IMR-90 (cell line): ENCODE results near the gene ERBB4. TPM values are rescaled to one million over a fixed set of nuclear protein-coding genes. Genes with fewer than 3 reads are reported as not detected.

Experiments
- ATAC-seq: fragments of 200-7000 bp; cut with Tn5 transposase; 2 replicates; pipeline ENCODE4 v1.9.1; 2020; ENCODE audit warnings: low read depth, mild to moderate bottlenecking, moderate library complexity
- BruUV-seq: library from RNA; stranded (reverse); fragments of 400-500 nt; replicated peaks from 2 replicates; lab custom pipeline; 2021; lab: Mats Ljungman, UMichigan
- CTCF ChIA-PET: fragments of 300-600 bp; formaldehyde crosslinking; extraction: SDS; loops from one replicate; lab custom pipeline; 2021; ENCODE audit warnings: antibody characterized with exemption; lab: Yijun Ruan, JAX
- POLR2A ChIA-PET: fragments of 300-600 bp; sonication (Branson Sonifier 250); formaldehyde crosslinking; loops from one replicate; lab custom pipeline; 2022; ENCODE audit warnings: antibody characterized with exemption; ENCODE audit not compliant: unreplicated experiment; lab: Charles Lee
- DNase-seq: peaks from one replicate; pipeline ENCODE4 v3.0.0; 2013
- H2AFZ ChIP-seq: replicated peaks from 2 replicates; pipeline ENCODE3; 2013; ENCODE audit warnings: low read length, mild to moderate bottlenecking; ENCODE audit not compliant: poor library complexity
- H2AK5ac ChIP-seq: 2 replicates; pipeline ENCODE4 v1.6.1; 2013; ENCODE audit warnings: low read depth, low read length, inconsistent platforms
- H2AK9ac ChIP-seq: replicated peaks from 2 replicates; pipeline ENCODE3; 2013; ENCODE audit warnings: mild to moderate bottlenecking, low read depth, low read length, moderate library complexity; ENCODE audit not compliant: poor library complexity
- H2BK120ac ChIP-seq: 2 replicates; pipeline ENCODE4 v1.6.1; 2013; ENCODE audit warnings: low read depth, low read length, inconsistent platforms
- H2BK15ac ChIP-seq: 3 replicates; pipeline ENCODE4 v1.6.1; 2013; ENCODE audit warnings: low read depth, low read length, inconsistent platforms
- H2BK20ac ChIP-seq: 2 replicates; pipeline ENCODE4 v1.6.1; 2013; ENCODE audit warnings: low read depth, mild to moderate bottlenecking, inconsistent platforms, low read length, moderate library complexity
- H2BK5ac ChIP-seq: 2 replicates; pipeline ENCODE4 v1.6.1; 2013; ENCODE audit warnings: mild to moderate bottlenecking, low read depth, low read length, inconsistent platforms; ENCODE audit not compliant: poor library complexity, severe bottlenecking
- H3K14ac ChIP-seq: replicated peaks from 2 replicates; pipeline ENCODE4 v1.6.1; 2013; ENCODE audit warnings: low read depth, low read length, inconsistent platforms
- H3K18ac ChIP-seq: 2 replicates; pipeline ENCODE4 v1.6.1; 2013; ENCODE audit warnings: low read depth, low read length, control low read depth
- H3K23ac ChIP-seq: 2 replicates; pipeline ENCODE4 v1.6.1; 2013; ENCODE audit warnings: low read depth, low read length, inconsistent platforms
- H3K27ac ChIP-seq: 2 replicates; pipeline ENCODE4 v1.5.1; 2013; ENCODE audit warnings: mild to moderate bottlenecking, control low read depth, low read length; ENCODE audit not compliant: insufficient read depth
- H3K27me3 ChIP-seq: 2 replicates; pipeline ENCODE4 v1.6.1; 2013; ENCODE audit warnings: low read length; ENCODE audit not compliant: control insufficient read depth, insufficient read depth
- H3K36me3 ChIP-seq: 2 replicates; pipeline ENCODE4 v1.6.1; 2013; ENCODE audit warnings: low read length, mixed read lengths; ENCODE audit not compliant: control insufficient read depth, insufficient read depth
- H3K4ac ChIP-seq: 2 replicates; pipeline ENCODE4 v1.6.1; 2013; ENCODE audit warnings: low read depth, low read length, inconsistent platforms
- H3K4me1 ChIP-seq: 2 replicates; pipeline ENCODE4 v1.6.1; 2013; ENCODE audit warnings: low read length, mixed read lengths; ENCODE audit not compliant: control insufficient read depth, insufficient read depth
- H3K4me2 ChIP-seq: 2 replicates; pipeline ENCODE4 v1.6.1; 2013; ENCODE audit warnings: low read depth, mild to moderate bottlenecking, control low read depth, low read length, moderate library complexity
- H3K4me3 ChIP-seq: 2 replicates; pipeline ENCODE4 v1.5.1; 2013; ENCODE audit warnings: low read depth, mild to moderate bottlenecking, control low read depth, low read length, moderate library complexity; ENCODE audit not compliant: insufficient read depth
- H3K56ac ChIP-seq: 2 replicates; pipeline ENCODE4 v1.6.1; 2013; ENCODE audit warnings: low read length, inconsistent platforms; ENCODE audit not compliant: insufficient read depth; ENCODE audit errors: extremely low read depth
- H3K79me1 ChIP-seq, 2 experiments: 2 replicates each; pipeline ENCODE4 v1.6.1; 2013; ENCODE audit warnings: low read length in 2 of 2, inconsistent platforms in 1 of 2, low read depth in 1 of 2
- H3K9ac ChIP-seq: 2 replicates; pipeline ENCODE4 v1.6.1; 2013; ENCODE audit warnings: low read depth, low read length, control low read depth
- H3K9me1 ChIP-seq: 2 replicates; pipeline ENCODE4 v1.6.1; 2013; ENCODE audit warnings: low read length, inconsistent platforms; ENCODE audit not compliant: insufficient read depth
- H3K9me3 ChIP-seq: 2 replicates; pipeline ENCODE4 v1.6.1; 2013; ENCODE audit warnings: low read length; ENCODE audit not compliant: control insufficient read depth, insufficient read depth
- H4K20me1 ChIP-seq: 2 replicates; pipeline ENCODE4 v1.6.1; 2013; ENCODE audit warnings: low read length, inconsistent platforms; ENCODE audit not compliant: insufficient read depth
- H4K5ac ChIP-seq: 2 replicates; pipeline ENCODE4 v1.6.1; 2013; ENCODE audit warnings: mild to moderate bottlenecking, low read depth, low read length, control low read depth
- H4K8ac ChIP-seq, 2 experiments: 2 replicates each; pipeline ENCODE4 v1.6.1; 2013; ENCODE audit warnings: low read depth in 2 of 2, low read length in 2 of 2, control low read depth in 1 of 2, inconsistent platforms in 1 of 2
- H4K91ac ChIP-seq: 2 replicates; pipeline ENCODE4 v1.6.1; 2013; ENCODE audit warnings: low read depth, low read length, inconsistent platforms; ENCODE audit not compliant: insufficient read depth
- CEBPB ChIP-seq: IDR thresholded peaks from 2 replicates; pipeline ENCODE4 v1.6.1; 2012; ENCODE audit warnings: low read depth, low read length, improper control_type of control experiment
- CTCF ChIP-seq: conservative IDR thresholded peaks from 2 replicates; pipeline ENCODE4 v1.5.1; 2012; ENCODE audit warnings: mild to moderate bottlenecking, low read depth, low read length, improper control_type of control experiment
- MAFK ChIP-seq: IDR thresholded peaks from 2 replicates; pipeline ENCODE4 v1.6.1; 2012; ENCODE audit warnings: low read depth, low read length, improper control_type of control experiment
- MAZ ChIP-seq: IDR thresholded peaks from 2 replicates; pipeline ENCODE4 v1.6.1; 2012; ENCODE audit warnings: low read depth, mild to moderate bottlenecking, low read length, improper control_type of control experiment, moderate library complexity, borderline replicate concordance
- NFE2L2 ChIP-seq: fragments of 150-350 bp; IDR thresholded peaks from 2 replicates; pipeline ENCODE4 v1.6.1; 2016; ENCODE audit warnings: low read depth, mild to moderate bottlenecking, low read length
- RCOR1 ChIP-seq: IDR thresholded peaks from 2 replicates; pipeline ENCODE4 v1.6.1; 2012; ENCODE audit warnings: mild to moderate bottlenecking, low read length, improper control_type of control experiment; ENCODE audit not compliant: insufficient replicate concordance
- WGBS, 2 experiments: methylation state at CpG; one replicate each; pipeline versions ENCODE4 v1.1.5 to v1.1.7; 2013; ENCODE audit warnings: missing lambda C conversion rate in 2 of 2; ENCODE audit not compliant: insufficient read length in 1 of 2; ENCODE audit errors: extremely low coverage in 2 of 2; 5-methylcytosine and 5-hydroxymethylcytosine counted together
- dilution Hi-C: fragments of 300-500 bp; cut with HindIII; formaldehyde crosslinking; loops from one replicate; pipeline ENCODE4 v1.14.3; 2018; ENCODE audit warnings: low sequenced_read_pairs; ENCODE audit not compliant: unreplicated experiment
- in situ Hi-C: fragments of 300-500 bp; cut with MboI; formaldehyde crosslinking; loops from 3 replicates; pipeline ENCODE4 v1.14.3; 2019; ENCODE audit warnings: low sequenced_read_pairs, inconsistent platforms, mixed read lengths
- intact Hi-C: fragments of 100-400 bp; cut with micrococcal nuclease; formaldehyde crosslinking; loops from 2 replicates; pipeline ENCODE4 v1.10.0; 2022
- polyA plus RNA-seq, 3 experiments: library from polyadenylated mRNA; depleted of rRNA; stranded (reverse); fragments of >200 nt; gene quantifications; 2 replicates each; pipeline ENCODE4 v1.2.3, GENCODE V29; 2012; ENCODE audit warnings: low replicate concordance in 1 of 3
- total RNA-seq: library from RNA; depleted of rRNA; stranded (reverse); fragments of >200 nt; gene quantifications from 2 replicates; pipeline ENCODE4 v1.2.3, GENCODE V29; 2012

Gene ERBB4
- total and polyA plus RNA-seq, 2 of the 4 experiments (the other 2 are of a cell fraction) = not detected

- no peaks in the 10 kb centered on the region for H3K9me1 ChIP-seq
- H4K20me1 ChIP-seq = no peaks in the 10 kb centered on the region
- H3K79me1 ChIP-seq = no peaks in the 10 kb centered on the region
- H3K36me3 ChIP-seq = no peaks in the 10 kb centered on the region
- no TSS peak for BruUV-seq
- H2BK15ac ChIP-seq = no peak overlapping the region
- no peak overlapping the region for H3K4me3 ChIP-seq
- H3K56ac ChIP-seq = no peak overlapping the region
- DNase-seq = no peak
- H2AK9ac ChIP-seq = no peak overlapping the region
- H3K23ac ChIP-seq = no peak overlapping the region
- ChIA-PET CTCF (interaction anchor here (0.8 kb wide), 1 partner anchor 650 kb away, joined by 3 read pairs; no protein-coding TSS in a partner anchor), POLR2A (no interaction called here)
- no peak overlapping the region for H3K27ac ChIP-seq
- no peak overlapping the region for H3K14ac ChIP-seq
- ATAC-seq = no peak
- dilution Hi-C loops (no loop called here), in situ Hi-C loops (no loop called here), intact Hi-C loops (no loop called here)
- H3K4ac ChIP-seq = no peak overlapping the region
- H3K27me3 ChIP-seq = no peaks in the 10 kb centered on the region; the same call in 1 of the 2 replicates
- no peak overlapping the region for H2BK20ac ChIP-seq
- no peak overlapping the region for H4K8ac ChIP-seq
- H2BK120ac ChIP-seq = no peak overlapping the region
- H3K9me3 ChIP-seq = no peaks in the 10 kb centered on the region
- H3K9ac ChIP-seq = no peak overlapping the region
- H4K91ac ChIP-seq = no peak overlapping the region
- H2AK5ac ChIP-seq = no peak overlapping the region
- no peak overlapping the region for H3K4me2 ChIP-seq
- WGBS, 2 experiments = no CpG with 5 or more reads among the region's 6 CpGs
- no peak overlapping the region for H4K5ac ChIP-seq
- no peak for TF ChIP-seq CEBPB
- TF ChIP-seq NFE2L2 = no peak
- no peak for TF ChIP-seq MAZ
- TF ChIP-seq RCOR1 = no peak
- TF ChIP-seq CTCF = no peak
- TF ChIP-seq MAFK = no peak
- H2BK5ac ChIP-seq = no peak overlapping the region
- H2AFZ ChIP-seq = no peak overlapping the region
- no peaks in the 10 kb centered on the region for H3K4me1 ChIP-seq
- no peak overlapping the region for H3K18ac ChIP-seq
These were observed 10.3 kb downstream of the ERBB4 start for GRCh38 chr2:212528106-212528856.
